Activated naive CD8-positive, alpha-beta T cell treated with anti-CD3 and anti-CD28 coated beads, Interleukin-2, amount 10 ng/mL, durations not matched to agents 7 days and 5 days (primary cell): ENCODE measurements around the gene TANGO6. TPM values are rescaled to one million over a fixed set of nuclear protein-coding genes. Genes with fewer than 3 reads are reported as not detected.

Experiments used
- ATAC-seq: fragments of 150-1000 bp; cut with Tn5 transposase; one replicate; pipeline ENCODE4 v1.10.0; 2021; ENCODE audit warnings: low read depth, moderate library complexity
- POLR2A ChIA-PET: fragments of 350-600 bp; sonication (Branson Sonifier 250); formaldehyde crosslinking; loops from one replicate; lab custom pipeline; 2021; ENCODE audit warnings: antibody characterized with exemption; lab: Charles Lee
- DNase-seq: peaks from one replicate; pipeline ENCODE4 v3.0.0; 2021
- H3K27ac Mint-ChIP-seq: one replicate; pipeline ENCODE4 v1.8.0; 2022; ENCODE audit warnings: mild to moderate bottlenecking, mixed read lengths
- H3K27me3 Mint-ChIP-seq: one replicate; pipeline ENCODE4 v1.8.0; 2022; ENCODE audit warnings: mild to moderate bottlenecking, moderate library complexity, mixed read lengths
- H3K36me3 Mint-ChIP-seq: one replicate; pipeline ENCODE4 v1.8.0; 2021; ENCODE audit warnings: mild to moderate bottlenecking, mixed read lengths
- H3K4me1 Mint-ChIP-seq: one replicate; pipeline ENCODE4 v1.8.0; 2021; ENCODE audit warnings: mixed read lengths
- H3K4me3 Mint-ChIP-seq: one replicate; pipeline ENCODE4 v1.8.0; 2022; ENCODE audit warnings: mild to moderate bottlenecking, moderate library complexity, mixed read lengths
- H3K9me3 Mint-ChIP-seq: one replicate; pipeline ENCODE4 v1.8.0; 2021; ENCODE audit warnings: mixed read lengths
- total RNA-seq, 2 experiments: library from RNA; stranded (reverse); gene quantifications; one replicate each; pipeline ENCODE4 v1.2.3, GENCODE V29; 2021

Gene TANGO6
- total RNA-seq, 2 experiments from 2014 or later, result 29.2 to 29.7 TPM

DNA sequence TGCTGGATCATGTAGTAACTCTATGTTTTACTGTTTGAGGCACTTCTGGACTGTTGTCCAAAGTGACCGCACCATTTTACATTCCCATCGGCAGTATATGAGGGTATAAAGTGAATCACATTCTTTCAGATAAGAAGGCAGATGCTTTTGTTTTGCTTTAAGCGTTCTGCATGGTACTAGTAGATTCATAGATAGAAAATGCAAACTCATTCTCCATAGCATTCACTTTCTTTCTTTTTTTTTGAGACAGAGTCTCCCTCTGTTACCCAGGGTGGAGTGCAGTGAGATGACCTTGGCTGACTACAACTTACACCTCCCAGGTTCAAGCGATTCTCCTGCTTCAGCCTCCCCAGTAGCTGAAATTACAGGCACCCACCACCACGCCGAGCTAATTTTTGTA, 40.4 kb downstream of the TANGO6 start:
- no peak for DNase-seq
- H3K27me3 Mint-ChIP-seq, result no peaks in the 10 kb centered on the region
- POLR2A ChIA-PET, result no interaction called here
- H3K36me3 Mint-ChIP-seq, result peaks cover 11% of the 10 kb centered on the region
- H3K9me3 Mint-ChIP-seq, result no peaks in the 10 kb centered on the region
- no peak overlapping the region for H3K4me3 Mint-ChIP-seq
- no peak for ATAC-seq
- no peaks in the 10 kb centered on the region for H3K4me1 Mint-ChIP-seq
- no peak overlapping the region for H3K27ac Mint-ChIP-seq

GRCh38 chr16:68884401-68884800, 41.1 kb downstream of the TANGO6 start:
- Mint-ChIP-seq H3K9me3 (no peaks in the 10 kb centered on the region), H3K27me3 (no peaks in the 10 kb centered on the region), H3K36me3 (peaks cover 11% of the 10 kb centered on the region), H3K27ac (no peak overlapping the region), H3K4me1 (no peaks in the 10 kb centered on the region), H3K4me3 (no peak overlapping the region)
- ATAC-seq, result no peak
- POLR2A ChIA-PET, result no interaction called here
- DNase-seq, result no peak

DNA sequence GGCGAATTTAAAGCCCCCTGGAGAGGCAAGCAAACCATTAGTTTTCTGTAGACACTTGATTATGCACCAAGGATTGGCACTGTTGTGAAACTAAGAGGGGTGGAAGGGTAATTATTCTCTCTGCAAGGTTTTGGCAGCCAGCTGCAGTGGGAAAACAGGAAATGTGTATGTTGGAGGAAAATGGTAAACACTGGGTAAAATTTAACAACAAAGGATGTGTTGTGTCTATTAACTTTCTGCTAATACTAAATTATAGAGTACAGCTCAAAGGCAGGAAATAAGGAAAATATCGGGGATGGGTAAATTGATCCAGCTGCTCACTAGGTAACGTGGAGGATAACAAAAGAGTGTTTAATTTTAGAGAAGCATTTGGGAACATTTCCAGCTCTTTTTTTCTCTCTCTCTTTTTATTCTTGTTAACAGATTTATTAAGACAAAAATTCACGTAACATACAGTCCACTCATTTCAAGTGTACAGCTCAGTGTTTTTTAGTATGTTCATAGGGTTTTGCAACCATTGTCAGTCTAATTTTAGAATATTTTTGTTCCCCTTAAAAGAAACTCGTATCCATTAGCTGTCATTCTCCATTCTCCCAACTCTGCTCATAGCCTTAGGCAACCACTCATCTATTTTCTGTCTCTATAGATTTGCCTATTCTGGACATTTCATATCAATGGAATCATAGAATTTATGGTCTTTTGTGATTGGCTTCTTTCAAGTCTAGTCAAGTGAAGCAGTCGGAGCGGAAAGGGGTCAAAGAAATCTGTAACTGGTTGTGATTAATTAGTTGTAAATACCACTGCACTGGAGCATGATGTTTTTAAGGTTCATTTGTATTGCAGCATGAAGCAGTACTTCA, 41.8 kb downstream of the TANGO6 start:
- Mint-ChIP-seq H3K36me3 (peaks cover 11% of the 10 kb centered on the region), H3K27me3 (no peaks in the 10 kb centered on the region), H3K9me3 (no peaks in the 10 kb centered on the region), H3K4me3 (no peak overlapping the region), H3K4me1 (no peaks in the 10 kb centered on the region), H3K27ac (no peak overlapping the region)
- ATAC-seq (no peak), DNase-seq (no peak)
- POLR2A ChIA-PET, result no interaction called here

GRCh38 chr16:68887107-68887506, 43.8 kb downstream of the TANGO6 start:
- DNase-seq, result no peak
- Mint-ChIP-seq H3K9me3 (no peaks in the 10 kb centered on the region), H3K36me3 (peaks cover 9% of the 10 kb centered on the region), H3K27me3 (no peaks in the 10 kb centered on the region), H3K4me1 (peaks cover 4% of the 10 kb centered on the region), H3K27ac (no peak overlapping the region), H3K4me3 (no peak overlapping the region)
- no peak for ATAC-seq
- POLR2A ChIA-PET, result no interaction called here

- POLR2A ChIA-PET, result interaction anchor here (0.5 kb wide), 1 partner anchor 339 kb away, joined by 3 read pairs; no protein-coding TSS in a partner anchor
- Mint-ChIP-seq H3K9me3 (no peaks in the 10 kb centered on the region), H3K27ac (no peak overlapping the region), H3K27me3 (no peaks in the 10 kb centered on the region), H3K4me3 (no peak overlapping the region), H3K36me3 (peaks cover 2% of the 10 kb centered on the region), H3K4me1 (peaks cover 4% of the 10 kb centered on the region)
- no peak for ATAC-seq
- DNase-seq, result no peak
Measured at GRCh38 chr16:68889508-68890150, 46.3 kb downstream of the TANGO6 start.

GRCh38 chr16:68892214-68892613, 48.9 kb downstream of the TANGO6 start:
- no peak overlapping the region for H3K4me3 Mint-ChIP-seq
- H3K9me3 Mint-ChIP-seq, result no peaks in the 10 kb centered on the region
- DNase-seq (no peak), ATAC-seq (no peak)
- peaks cover 1% of the 10 kb centered on the region for H3K36me3 Mint-ChIP-seq
- no peaks in the 10 kb centered on the region for H3K27me3 Mint-ChIP-seq
- peaks cover 4% of the 10 kb centered on the region for H3K4me1 Mint-ChIP-seq
- no peak overlapping the region for H3K27ac Mint-ChIP-seq
- POLR2A ChIA-PET, result interaction anchor here (0.6 kb wide), 1 partner anchor 153 kb away, joined by 3 read pairs; no protein-coding TSS in a partner anchor

GRCh38 chr16:68892898-68893297, 49.6 kb downstream of the TANGO6 start:
- H3K36me3 Mint-ChIP-seq, result peaks cover 1% of the 10 kb centered on the region
- no peak for DNase-seq
- no peak for ATAC-seq
- H3K27me3 Mint-ChIP-seq, result no peaks in the 10 kb centered on the region
- POLR2A ChIA-PET, result no interaction called here
- H3K4me1 Mint-ChIP-seq, result peaks cover 4% of the 10 kb centered on the region
- H3K9me3 Mint-ChIP-seq, result no peaks in the 10 kb centered on the region
- H3K27ac Mint-ChIP-seq, result no peak overlapping the region
- H3K4me3 Mint-ChIP-seq, result no peak overlapping the region

- no peak for DNase-seq
- no peaks in the 10 kb centered on the region for H3K27me3 Mint-ChIP-seq
- no peaks in the 10 kb centered on the region for H3K9me3 Mint-ChIP-seq
- POLR2A ChIA-PET, result no interaction called here
- no peak overlapping the region for H3K4me3 Mint-ChIP-seq
- ATAC-seq, result no peak
- H3K36me3 Mint-ChIP-seq, result peaks cover 1% of the 10 kb centered on the region
- peaks cover 4% of the 10 kb centered on the region for H3K4me1 Mint-ChIP-seq
- H3K27ac Mint-ChIP-seq, result no peak overlapping the region
Measured at GRCh38 chr16:68893710-68894705, 50.7 kb downstream of the TANGO6 start.

DNA sequence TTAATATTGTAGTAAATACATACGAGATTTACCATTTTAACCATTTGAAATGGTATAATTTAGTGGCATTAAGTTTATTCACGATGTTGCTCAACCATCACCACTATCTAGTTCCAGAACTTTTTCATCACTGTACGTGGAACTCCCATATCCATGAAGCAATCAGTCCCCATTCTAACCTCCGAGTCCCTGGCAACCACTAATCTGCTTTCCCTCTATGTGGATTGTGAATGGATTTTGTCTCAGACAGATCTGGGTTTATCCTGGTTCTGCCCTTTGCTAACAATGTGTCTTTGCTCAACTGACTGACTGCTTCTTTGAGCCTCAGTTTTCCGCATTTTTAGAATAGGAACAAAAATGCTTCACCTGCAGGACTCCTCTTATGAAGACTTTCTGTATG, 51.4 kb downstream of the TANGO6 start:
- Mint-ChIP-seq H3K4me3 (no peak overlapping the region), H3K4me1 (peaks cover 4% of the 10 kb centered on the region), H3K27me3 (no peaks in the 10 kb centered on the region), H3K36me3 (peaks cover 1% of the 10 kb centered on the region), H3K27ac (no peak overlapping the region), H3K9me3 (no peaks in the 10 kb centered on the region)
- ATAC-seq (no peak), DNase-seq (no peak)
- POLR2A ChIA-PET, result no interaction called here

GRCh38 chr16:68898026-68898425, 54.7 kb downstream of the TANGO6 start:
- no peaks in the 10 kb centered on the region for H3K4me1 Mint-ChIP-seq
- H3K27me3 Mint-ChIP-seq, result no peaks in the 10 kb centered on the region
- no peak for ATAC-seq
- DNase-seq, result no peak
- H3K27ac Mint-ChIP-seq, result no peak overlapping the region
- POLR2A ChIA-PET, result no interaction called here
- H3K36me3 Mint-ChIP-seq, result peaks cover 1% of the 10 kb centered on the region
- H3K4me3 Mint-ChIP-seq, result no peak overlapping the region
- H3K9me3 Mint-ChIP-seq, result no peaks in the 10 kb centered on the region

- H3K9me3 Mint-ChIP-seq, result no peaks in the 10 kb centered on the region
- peaks cover 1% of the 10 kb centered on the region for H3K36me3 Mint-ChIP-seq
- H3K4me1 Mint-ChIP-seq, result no peaks in the 10 kb centered on the region
- POLR2A ChIA-PET, result no interaction called here
- no peak for ATAC-seq
- no peak overlapping the region for H3K27ac Mint-ChIP-seq
- no peaks in the 10 kb centered on the region for H3K27me3 Mint-ChIP-seq
- DNase-seq, result no peak
- no peak overlapping the region for H3K4me3 Mint-ChIP-seq
Measured at GRCh38 chr16:68900009-68900408, 56.7 kb downstream of the TANGO6 start.

DNA sequence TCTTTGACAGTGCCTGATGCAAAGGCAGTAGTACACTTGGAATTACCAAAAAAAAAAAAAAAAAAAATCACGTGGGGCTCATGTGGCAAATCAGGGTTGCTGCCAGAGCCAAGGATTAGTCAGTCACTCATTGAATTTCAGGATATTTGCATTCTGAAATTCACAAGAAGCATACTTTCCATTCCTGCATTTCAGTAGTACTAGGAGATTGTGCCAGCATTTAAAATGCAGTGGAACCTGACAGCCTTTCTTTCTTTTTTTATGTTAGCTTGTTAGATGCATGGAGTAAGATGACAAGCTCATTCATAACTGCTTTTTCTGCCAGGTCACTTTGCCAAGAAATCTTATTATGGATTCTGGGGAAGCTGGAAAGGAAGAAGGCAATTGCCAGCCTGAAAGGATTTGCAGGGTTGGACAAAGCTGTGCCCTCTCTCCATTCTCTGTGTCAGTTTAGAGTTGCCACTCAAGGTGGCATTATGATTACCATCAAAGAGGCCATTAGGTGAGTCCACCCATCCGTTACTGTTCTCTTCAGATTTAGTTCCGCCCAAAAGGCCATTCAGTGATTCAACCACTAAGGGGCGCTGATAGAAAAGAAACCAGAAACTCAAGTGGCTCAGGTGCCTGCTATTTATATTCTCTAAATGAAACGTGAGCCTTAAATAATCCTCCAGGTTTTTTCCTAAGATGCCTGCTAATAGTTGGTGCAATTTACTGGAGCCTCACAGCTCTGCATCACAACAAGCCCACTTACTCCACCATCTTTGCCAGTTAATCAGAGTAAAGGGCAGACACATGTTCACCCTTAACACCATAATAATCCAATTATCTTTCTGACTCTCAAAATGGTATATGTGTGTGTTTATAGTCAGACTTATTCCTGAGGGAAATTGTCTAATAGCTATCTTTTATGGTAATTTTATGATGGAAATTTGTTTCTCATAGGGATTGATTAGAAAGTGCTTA, 59.0 kb downstream of the TANGO6 start:
- POLR2A ChIA-PET, result no interaction called here
- Mint-ChIP-seq H3K27me3 (no peaks in the 10 kb centered on the region), H3K9me3 (no peaks in the 10 kb centered on the region), H3K36me3 (no peaks in the 10 kb centered on the region), H3K27ac (no peak overlapping the region), H3K4me1 (no peaks in the 10 kb centered on the region), H3K4me3 (no peak overlapping the region)
- DNase-seq (no peak), ATAC-seq (no peak)
